ENCODE measurements around the gene EXD2. TPM values are rescaled to one million over a fixed set of nuclear protein-coding genes. Genes with fewer than 3 reads are reported as not detected.

The EXD2 gene
- polyA plus RNA-seq, 2 of the 4 experiments (the other 2 are of a cell fraction), result 13.9 to 22.1 TPM

DNA sequence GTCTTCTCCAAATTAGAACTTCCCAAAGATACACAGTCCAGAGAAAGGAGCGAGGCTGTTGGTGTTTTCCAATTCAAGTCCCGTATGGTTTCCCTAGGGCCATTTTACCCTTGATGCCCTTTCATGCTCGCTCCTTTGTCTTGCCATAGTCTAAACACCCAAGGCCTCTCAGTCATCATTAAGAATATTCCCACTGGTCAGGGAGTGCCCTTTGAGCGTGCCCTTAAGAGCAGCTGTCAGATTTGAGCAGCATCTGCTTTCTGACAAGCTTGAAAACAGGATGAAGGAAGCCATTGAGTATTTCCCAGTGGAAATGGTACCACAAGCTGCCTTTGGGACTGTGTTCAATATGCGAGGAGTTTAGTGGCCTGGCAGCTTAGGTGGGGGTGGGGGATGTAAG is 58.3 kb downstream of the EXD2 start:
- no peak overlapping the region for H3K27ac ChIP-seq
- WGBS (ENCODE audit: missing lambda C conversion rate), result 72% methylated on average over 5 of the region's 5 CpGs
- H3K9me3 ChIP-seq, result no peaks in the 10 kb centered on the region
- H3K4me3 ChIP-seq, result no peak overlapping the region
- H3K4me1 ChIP-seq, result no peaks in the 10 kb centered on the region
- ATAC-seq, result no peak
- ChIA-PET POLR2A (no interaction called here), CTCF (interaction anchor here (0.7 to 8.0 kb wide), 5 partner anchors 8 to 214 kb away, joined by 3 to 53 read pairs (median 4); partner anchors contain the start of gene GALNT16)
- FAIRE-seq, result no peak
- H3K4me2 ChIP-seq, result no peak overlapping the region
- no peak for DNase-seq (ENCODE audit: low read depth in 1 of 2, low spot score in 1 of 2)
- no peak for TF ChIP-seq FOSB (CRISPR knock-in tag; IDR thresholded peaks at IDR 0.05)
- no peak for TF ChIP-seq MYC (IDR thresholded peaks at IDR 0.05; ENCODE audit: borderline replicate concordance, low read length)
- no peak for TF ChIP-seq RCOR1 (IDR thresholded peaks at IDR 0.05; ENCODE audit: low read depth, low read length)
- no peak for TF ChIP-seq CEBPB (IDR thresholded peaks at IDR 0.05)
- no peak for TF ChIP-seq RARB (CRISPR knock-in tag; IDR thresholded peaks at IDR 0.05)
- no peak for TF ChIP-seq ZC3H11A (IDR thresholded peaks at IDR 0.05)
- TF ChIP-seq, protein P1, sequence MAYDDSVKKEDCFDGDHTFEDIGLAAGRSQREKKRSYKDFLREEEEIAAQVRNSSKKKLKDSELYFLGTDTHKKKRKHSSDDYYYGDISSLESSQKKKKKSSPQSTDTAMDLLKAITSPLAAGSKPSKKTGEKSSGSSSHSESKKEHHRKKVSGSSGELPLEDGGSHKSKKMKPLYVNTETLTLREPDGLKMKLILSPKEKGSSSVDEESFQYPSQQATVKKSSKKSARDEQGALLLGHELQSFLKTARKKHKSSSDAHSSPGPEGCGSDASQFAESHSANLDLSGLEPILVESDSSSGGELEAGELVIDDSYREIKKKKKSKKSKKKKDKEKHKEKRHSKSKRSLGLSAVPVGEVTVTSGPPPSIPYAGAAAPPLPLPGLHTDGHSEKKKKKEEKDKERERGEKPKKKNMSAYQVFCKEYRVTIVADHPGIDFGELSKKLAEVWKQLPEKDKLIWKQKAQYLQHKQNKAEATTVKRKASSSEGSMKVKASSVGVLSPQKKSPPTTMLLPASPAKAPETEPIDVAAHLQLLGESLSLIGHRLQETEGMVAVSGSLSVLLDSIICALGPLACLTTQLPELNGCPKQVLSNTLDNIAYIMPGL (CRISPR knock-in tag; IDR thresholded peaks at IDR 0.05; ENCODE audit: borderline replicate concordance), result no peak
- TF ChIP-seq CHD4 (IDR thresholded peaks at IDR 0.05; ENCODE audit: borderline replicate concordance), result no peak
- no peak for TF ChIP-seq EHF (CRISPR knock-in tag; IDR thresholded peaks at IDR 0.05)
- no peak for TF ChIP-seq JUN (IDR thresholded peaks at IDR 0.05)
- TF ChIP-seq CHD2 (IDR thresholded peaks at IDR 0.05; ENCODE audit: low read length, partially characterized antibody), result no peak
- no peak for TF ChIP-seq RFX5 (IDR thresholded peaks at IDR 0.05)
- no peak for TF ChIP-seq FOSL2 (IDR thresholded peaks at IDR 0.05)
- no peak for TF ChIP-seq FOSL2 (CRISPR knock-in tag; IDR thresholded peaks at IDR 0.05)
- TF ChIP-seq NPAS2 (CRISPR knock-in tag; IDR thresholded peaks at IDR 0.05; ENCODE audit: borderline replicate concordance), result no peak
- no peak for TF ChIP-seq RAD21 (conservative IDR thresholded peaks at IDR 0.05 in 1 of 2, IDR thresholded peaks at IDR 0.05 in 1 of 2)
- no peak for TF ChIP-seq HEYL (CRISPR knock-in tag; IDR thresholded peaks at IDR 0.05)
- no peak for TF ChIP-seq FOXS1 (CRISPR knock-in tag; IDR thresholded peaks at IDR 0.05)

DNA sequence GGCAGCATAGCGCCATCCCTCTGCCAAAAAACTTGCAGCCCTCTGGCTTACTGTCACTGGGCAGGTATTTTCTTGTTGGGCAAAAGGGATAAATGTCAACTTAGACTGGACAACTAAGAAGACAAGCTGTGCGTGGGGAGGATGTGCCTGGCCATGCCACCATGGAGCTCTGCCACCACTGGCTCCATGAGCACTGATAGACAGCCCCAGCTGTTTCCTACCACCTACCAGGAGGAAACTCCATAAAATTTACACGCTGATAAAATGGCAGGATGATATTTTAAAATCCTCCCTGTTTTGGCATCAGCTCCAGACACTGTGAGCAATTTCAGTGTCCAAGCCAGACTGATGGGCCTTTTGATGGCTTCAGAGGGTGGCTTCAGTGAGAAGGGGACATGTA is 61.6 kb downstream of the EXD2 start:
- ATAC-seq (no peak), DNase-seq (ENCODE audit: low read depth in 1 of 2, low spot score in 1 of 2) (no peak), FAIRE-seq (no peak)
- WGBS (ENCODE audit: missing lambda C conversion rate), result 54% methylated on average over 3 of the region's 3 CpGs
- no peak overlapping the region for H3K4me2 ChIP-seq
- no peaks in the 10 kb centered on the region for H3K9me3 ChIP-seq
- TF ChIP-seq GATA3 (IDR thresholded peaks at IDR 0.05; ENCODE audit: borderline replicate concordance) (no peak), RCOR1 (IDR thresholded peaks at IDR 0.05; ENCODE audit: low read depth, low read length) (no peak), JUNB (IDR thresholded peaks at IDR 0.05) (no peak), ZSCAN20 (CRISPR knock-in tag; IDR thresholded peaks at IDR 0.05) (no peak), BHLHE40 (IDR thresholded peaks at IDR 0.05; ENCODE audit: low read depth, low read length) (no peak), ESRRA (IDR thresholded peaks at IDR 0.05; ENCODE audit: borderline replicate concordance, low read length) (no peak), NPAS2 (CRISPR knock-in tag; IDR thresholded peaks at IDR 0.05; ENCODE audit: borderline replicate concordance) (no peak), CHD4 (IDR thresholded peaks at IDR 0.05; ENCODE audit: borderline replicate concordance) (no peak), MAFK (IDR thresholded peaks at IDR 0.05; ENCODE audit: partially characterized antibody) (no peak), FOSB (CRISPR knock-in tag; IDR thresholded peaks at IDR 0.05) (no peak), EHF (CRISPR knock-in tag; IDR thresholded peaks at IDR 0.05) (no peak)
- TF ChIP-seq, protein P2, sequence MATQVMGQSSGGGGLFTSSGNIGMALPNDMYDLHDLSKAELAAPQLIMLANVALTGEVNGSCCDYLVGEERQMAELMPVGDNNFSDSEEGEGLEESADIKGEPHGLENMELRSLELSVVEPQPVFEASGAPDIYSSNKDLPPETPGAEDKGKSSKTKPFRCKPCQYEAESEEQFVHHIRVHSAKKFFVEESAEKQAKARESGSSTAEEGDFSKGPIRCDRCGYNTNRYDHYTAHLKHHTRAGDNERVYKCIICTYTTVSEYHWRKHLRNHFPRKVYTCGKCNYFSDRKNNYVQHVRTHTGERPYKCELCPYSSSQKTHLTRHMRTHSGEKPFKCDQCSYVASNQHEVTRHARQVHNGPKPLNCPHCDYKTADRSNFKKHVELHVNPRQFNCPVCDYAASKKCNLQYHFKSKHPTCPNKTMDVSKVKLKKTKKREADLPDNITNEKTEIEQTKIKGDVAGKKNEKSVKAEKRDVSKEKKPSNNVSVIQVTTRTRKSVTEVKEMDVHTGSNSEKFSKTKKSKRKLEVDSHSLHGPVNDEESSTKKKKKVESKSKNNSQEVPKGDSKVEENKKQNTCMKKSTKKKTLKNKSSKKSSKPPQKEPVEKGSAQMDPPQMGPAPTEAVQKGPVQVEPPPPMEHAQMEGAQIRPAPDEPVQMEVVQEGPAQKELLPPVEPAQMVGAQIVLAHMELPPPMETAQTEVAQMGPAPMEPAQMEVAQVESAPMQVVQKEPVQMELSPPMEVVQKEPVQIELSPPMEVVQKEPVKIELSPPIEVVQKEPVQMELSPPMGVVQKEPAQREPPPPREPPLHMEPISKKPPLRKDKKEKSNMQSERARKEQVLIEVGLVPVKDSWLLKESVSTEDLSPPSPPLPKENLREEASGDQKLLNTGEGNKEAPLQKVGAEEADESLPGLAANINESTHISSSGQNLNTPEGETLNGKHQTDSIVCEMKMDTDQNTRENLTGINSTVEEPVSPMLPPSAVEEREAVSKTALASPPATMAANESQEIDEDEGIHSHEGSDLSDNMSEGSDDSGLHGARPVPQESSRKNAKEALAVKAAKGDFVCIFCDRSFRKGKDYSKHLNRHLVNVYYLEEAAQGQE (IDR thresholded peaks at IDR 0.05), result no peak
- POLR2A ChIA-PET, result no interaction called here
- no peak overlapping the region for H3K27ac ChIP-seq
- H3K4me1 ChIP-seq, result no peaks in the 10 kb centered on the region
- H3K4me3 ChIP-seq, result no peak overlapping the region
- CTCF ChIA-PET, result interaction anchor here (1.0 to 8.0 kb wide), 4 partner anchors 9 to 222 kb away, joined by 3 to 53 read pairs (median 4); no protein-coding TSS in a partner anchor
